Osteoblast (primary cell): ENCODE measurements around the gene TAC3. TPM values are rescaled to one million over a fixed set of nuclear protein-coding genes. Genes with fewer than 3 reads are reported as not detected.
"Not testable (repeated sequence)": the region's sequence is repeated elsewhere in the genome, so short reads cannot be mapped to it uniquely, and the experiment has no call there.

Experiments used
- DNase-seq: peaks from one replicate; pipeline ENCODE4 v3.0.0; 2011; ENCODE audit warnings: low spot score, mixed read lengths; ENCODE audit not compliant: insufficient read length; ENCODE audit errors: missing footprints
- H2AFZ ChIP-seq: 2 replicates; pipeline ENCODE4 v1.6.0; 2011; ENCODE audit warnings: mild to moderate bottlenecking, low read length
- H3K27ac ChIP-seq: 2 replicates; pipeline ENCODE4 v1.5.1; 2011; ENCODE audit warnings: mild to moderate bottlenecking, low read depth, low read length, moderate library complexity
- H3K27me3 ChIP-seq: 2 replicates; pipeline ENCODE4 v1.6.0; 2012; ENCODE audit warnings: mild to moderate bottlenecking, control low read depth, inconsistent platforms, low read length, moderate library complexity; ENCODE audit not compliant: insufficient read depth
- H3K36me3 ChIP-seq: 2 replicates; pipeline ENCODE4 v1.5.1; 2011; ENCODE audit warnings: mild to moderate bottlenecking, low read length, control low read depth, moderate library complexity; ENCODE audit not compliant: insufficient read depth
- H3K4me1 ChIP-seq: 2 replicates; pipeline ENCODE4 v1.5.1; 2011; ENCODE audit warnings: mild to moderate bottlenecking, low read length, control low read depth, moderate library complexity; ENCODE audit not compliant: insufficient read depth
- H3K4me2 ChIP-seq: 2 replicates; pipeline ENCODE4 v1.6.0; 2011; ENCODE audit warnings: mild to moderate bottlenecking, low read length; ENCODE audit not compliant: insufficient read depth
- H3K4me3 ChIP-seq: fragments of 200-600 bp; sonication (generic); 3 replicates; pipeline ENCODE4 v1.5.1; 2012; ENCODE audit warnings: mild to moderate bottlenecking, low read length, inconsistent platforms; ENCODE audit not compliant: insufficient read depth
- H3K79me2 ChIP-seq: 2 replicates; pipeline ENCODE4 v1.6.0; 2012; ENCODE audit warnings: mild to moderate bottlenecking, low read length, control low read depth, inconsistent platforms; ENCODE audit not compliant: insufficient read depth
- H3K9me3 ChIP-seq: 2 replicates; pipeline ENCODE4 v1.5.1; 2011; ENCODE audit warnings: low read depth, low read length, control low read depth
- H4K20me1 ChIP-seq: 2 replicates; pipeline ENCODE4 v1.6.0; 2012; ENCODE audit warnings: mild to moderate bottlenecking, low read length, control low read depth; ENCODE audit not compliant: insufficient read depth
- total RNA-seq: library from RNA; depleted of rRNA; stranded (reverse); fragments of >200 nt; gene quantifications from 2 replicates; pipeline ENCODE4 v1.2.3, GENCODE V29; 2012
- TF ChIP-seq, protein P1 (sequence below): IDR thresholded peaks from 2 replicates; pipeline ENCODE4 v1.5.1; 2011; ENCODE audit warnings: mild to moderate bottlenecking, low read depth, low read length, moderate library complexity; ENCODE audit errors: extremely low read depth

Gene TAC3
- total RNA-seq, 1 donor = not detected

- H3K4me1 ChIP-seq = no peaks in the 10 kb centered on the region
These were observed 11.4 kb upstream of the TAC3 start for GRCh38 chr12:57027805-57028153.

DNA sequence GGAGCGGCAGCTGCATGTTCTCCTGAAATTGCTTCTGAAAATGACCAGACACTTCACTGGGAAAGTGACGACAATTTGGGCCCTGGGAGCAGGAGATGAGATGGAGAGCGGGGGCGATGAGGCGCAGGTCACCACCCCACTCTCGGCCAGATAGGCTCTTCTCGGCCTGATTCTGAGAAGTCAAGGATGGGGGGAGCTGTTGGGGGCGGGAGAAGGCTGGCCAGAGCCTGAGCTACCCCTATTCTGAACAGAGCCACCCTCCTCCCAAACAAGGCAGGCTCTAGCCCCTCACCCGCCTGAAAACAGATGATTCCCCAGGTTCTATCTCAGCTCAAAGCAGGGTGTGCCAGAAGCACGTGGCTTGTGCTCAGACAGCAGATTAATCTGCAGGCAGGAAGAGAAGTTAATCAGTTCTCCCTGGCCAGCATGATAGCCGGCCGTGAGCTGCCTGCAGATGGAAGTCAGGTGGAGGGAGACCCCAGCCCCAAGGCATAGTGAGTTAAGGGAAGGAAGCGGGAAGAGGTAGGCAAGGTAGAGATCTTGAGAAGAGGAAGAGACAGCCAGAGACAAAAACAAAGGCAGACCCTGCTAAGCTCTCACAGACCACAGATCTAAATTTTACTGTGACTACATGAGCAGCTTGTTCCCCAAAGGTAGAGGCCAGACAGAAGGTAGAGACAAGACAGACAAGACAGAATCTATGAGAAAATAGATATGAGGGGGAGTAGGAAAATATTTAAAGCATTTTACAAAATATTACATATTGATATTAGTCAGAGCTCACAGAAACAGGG, 10.9 kb upstream of the TAC3 start:
- no peaks in the 10 kb centered on the region for H3K79me2 ChIP-seq
- H3K4me1 ChIP-seq = no peaks in the 10 kb centered on the region
- no peak overlapping the region for H3K27ac ChIP-seq
- peaks cover 25% of the 10 kb centered on the region for H3K27me3 ChIP-seq
- DNase-seq = no peak
- H2AFZ ChIP-seq = no peak overlapping the region
- no peak overlapping the region for H3K4me3 ChIP-seq
- no peaks in the 10 kb centered on the region for H3K9me3 ChIP-seq
- TF ChIP-seq, protein P1, sequence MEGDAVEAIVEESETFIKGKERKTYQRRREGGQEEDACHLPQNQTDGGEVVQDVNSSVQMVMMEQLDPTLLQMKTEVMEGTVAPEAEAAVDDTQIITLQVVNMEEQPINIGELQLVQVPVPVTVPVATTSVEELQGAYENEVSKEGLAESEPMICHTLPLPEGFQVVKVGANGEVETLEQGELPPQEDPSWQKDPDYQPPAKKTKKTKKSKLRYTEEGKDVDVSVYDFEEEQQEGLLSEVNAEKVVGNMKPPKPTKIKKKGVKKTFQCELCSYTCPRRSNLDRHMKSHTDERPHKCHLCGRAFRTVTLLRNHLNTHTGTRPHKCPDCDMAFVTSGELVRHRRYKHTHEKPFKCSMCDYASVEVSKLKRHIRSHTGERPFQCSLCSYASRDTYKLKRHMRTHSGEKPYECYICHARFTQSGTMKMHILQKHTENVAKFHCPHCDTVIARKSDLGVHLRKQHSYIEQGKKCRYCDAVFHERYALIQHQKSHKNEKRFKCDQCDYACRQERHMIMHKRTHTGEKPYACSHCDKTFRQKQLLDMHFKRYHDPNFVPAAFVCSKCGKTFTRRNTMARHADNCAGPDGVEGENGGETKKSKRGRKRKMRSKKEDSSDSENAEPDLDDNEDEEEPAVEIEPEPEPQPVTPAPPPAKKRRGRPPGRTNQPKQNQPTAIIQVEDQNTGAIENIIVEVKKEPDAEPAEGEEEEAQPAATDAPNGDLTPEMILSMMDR = no peak
- H3K36me3 ChIP-seq = no peaks in the 10 kb centered on the region
- H3K4me2 ChIP-seq = no peak overlapping the region
- H4K20me1 ChIP-seq = no peaks in the 10 kb centered on the region

More at GRCh38 chr12:57027805-57028153, 11.4 kb upstream of the TAC3 start:
- Histone ChIP-seq H3K9me3 (no peaks in the 10 kb centered on the region), H3K27me3 (peaks cover 25% of the 10 kb centered on the region), H2AFZ (no peak overlapping the region), H4K20me1 (no peaks in the 10 kb centered on the region), H3K27ac (no peak overlapping the region), H3K36me3 (no peaks in the 10 kb centered on the region), H3K4me3 (no peak overlapping the region), H3K79me2 (no peaks in the 10 kb centered on the region), H3K4me2 (no peak overlapping the region)
- DNase-seq = no peak
- TF ChIP-seq, protein P1 = no peak

- Histone ChIP-seq H3K4me3 (no peak overlapping the region), H3K4me1 (no peaks in the 10 kb centered on the region), H3K36me3 (no peaks in the 10 kb centered on the region), H3K27me3 (peaks cover 25% of the 10 kb centered on the region), H2AFZ (no peak overlapping the region), H4K20me1 (no peaks in the 10 kb centered on the region), H3K79me2 (no peaks in the 10 kb centered on the region), H3K27ac (no peak overlapping the region), H3K4me2 (no peak overlapping the region), H3K9me3 (no peaks in the 10 kb centered on the region)
- no peak for DNase-seq
- TF ChIP-seq, protein P1 = no peak
These were observed 8.9 kb upstream of the TAC3 start for GRCh38 chr12:57025196-57025595.

DNA sequence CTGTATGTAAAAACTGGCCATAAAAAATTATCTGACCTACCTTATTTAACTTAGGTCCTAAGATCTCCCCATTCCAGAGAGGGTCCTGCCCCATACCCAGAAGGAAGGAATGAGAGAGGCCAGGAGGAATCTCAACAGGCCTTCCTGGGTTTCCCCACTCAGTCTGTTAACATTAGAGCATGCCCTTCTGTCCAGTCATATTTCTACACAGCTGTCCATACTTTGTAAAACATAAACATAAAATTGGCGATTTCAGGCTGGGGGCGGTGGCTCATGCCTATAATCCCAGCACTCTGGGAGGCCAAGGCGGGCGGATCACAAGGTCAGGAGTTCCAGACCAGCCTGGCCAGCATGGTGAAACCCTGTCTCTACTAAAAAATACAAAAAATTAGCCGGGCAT, 6.0 kb upstream of the TAC3 start:
- not testable (repeated sequence) for H3K9me3 ChIP-seq, H3K36me3 ChIP-seq, H3K79me2 ChIP-seq, DNase-seq, H2AFZ ChIP-seq, H3K4me2 ChIP-seq, H3K27ac ChIP-seq, H3K4me3 ChIP-seq, H3K4me1 ChIP-seq, H4K20me1 ChIP-seq
- peaks cover 21% of the 10 kb centered on the region for H3K27me3 ChIP-seq
